Measurements from ENCODE around the gene SRSF4. TPM values are rescaled to one million over a fixed set of nuclear protein-coding genes. Genes with fewer than 3 reads are reported as not detected.

The SRSF4 gene
- total RNA-seq, 1 experiment from 2014 or later: 62.0 TPM

- Histone ChIP-seq H3K9ac (ENCODE audit: low read length) (no peak overlapping the region), H2AFZ (ENCODE audit: low read length) (no peak overlapping the region), H3K4me3 (ENCODE audit: low read length) (no peak overlapping the region), H3K36me3 (ENCODE audit: low read depth, low read length) (no peaks in the 10 kb centered on the region), H3K4me1 (ENCODE audit: insufficient read depth, low read length) (peaks cover 18% of the 10 kb centered on the region), H3F3A (ENCODE audit: low read length, unreplicated experiment) (no peaks in the 10 kb centered on the region), H3K27me3 (ENCODE audit: low read length) (no peaks in the 10 kb centered on the region), H3K9me2 (replicated peaks; ENCODE audit: low read length) (no peaks in the 10 kb centered on the region), H3K9me3 (ENCODE audit: low read length) (no peaks in the 10 kb centered on the region), H3K27ac (ENCODE audit: low read length) (no peak overlapping the region), H4K20me1 (ENCODE audit: low read length) (no peaks in the 10 kb centered on the region), H3K4me2 (ENCODE audit: low read length) (no peak overlapping the region), H3K79me2 (ENCODE audit: low read length) (no peaks in the 10 kb centered on the region)
- BruUV-seq (replicated peaks): no TSS peak
- DNase-seq (no peak), ATAC-seq (no peak)
- intact Hi-C loops (cut with micrococcal nuclease): no loop called here
- CTCF ChIA-PET: no interaction called here
- TF ChIP-seq EZH2phosphoT487 (IDR thresholded peaks at IDR 0.05; ENCODE audit: borderline replicate concordance, low read length) (no peak), CTCF (conservative IDR thresholded peaks at IDR 0.05; ENCODE audit: low read depth, low read length) (no peak), EZH2 (IDR thresholded peaks at IDR 0.05; ENCODE audit: low read length, unreplicated experiment) (no peak)
- POLR2A ChIA-PET (ENCODE audit: unreplicated experiment): no interaction called here
These were observed 55.9 kb downstream of the SRSF4 start for GRCh38 chr1:29125788-29126187.

GRCh38 chr1:29125237-29125641 lies 56.5 kb downstream of the SRSF4 start:
- no peaks in the 10 kb centered on the region for H3K27me3 ChIP-seq (ENCODE audit: low read length)
- no peak for DNase-seq
- intact Hi-C loops (cut with micrococcal nuclease): no loop called here
- H3K4me3 ChIP-seq (ENCODE audit: low read length): no peak overlapping the region
- no peaks in the 10 kb centered on the region for H3F3A ChIP-seq (ENCODE audit: low read length, unreplicated experiment)
- H3K4me1 ChIP-seq (ENCODE audit: insufficient read depth, low read length): peaks cover 18% of the 10 kb centered on the region
- no peak overlapping the region for H3K9ac ChIP-seq (ENCODE audit: low read length)
- H3K36me3 ChIP-seq (ENCODE audit: low read depth, low read length): no peaks in the 10 kb centered on the region
- no peaks in the 10 kb centered on the region for H3K79me2 ChIP-seq (ENCODE audit: low read length)
- no peak overlapping the region for H3K27ac ChIP-seq (ENCODE audit: low read length)
- no peak for ATAC-seq
- no peaks in the 10 kb centered on the region for H3K9me3 ChIP-seq (ENCODE audit: low read length)
- H3K4me2 ChIP-seq (ENCODE audit: low read length): 0 out of 2 replicates have a peak overlapping the region, but pooled peaks have one; percentile 100
- H4K20me1 ChIP-seq (ENCODE audit: low read length): no peaks in the 10 kb centered on the region
- H2AFZ ChIP-seq (ENCODE audit: low read length): 0 out of 2 replicates have a peak overlapping the region, but pooled peaks have one; percentile 83
- TF ChIP-seq EZH2phosphoT487 (IDR thresholded peaks at IDR 0.05; ENCODE audit: borderline replicate concordance, low read length) (no peak), CTCF (conservative IDR thresholded peaks at IDR 0.05; ENCODE audit: low read depth, low read length) (no peak), EZH2 (IDR thresholded peaks at IDR 0.05; ENCODE audit: low read length, unreplicated experiment) (no peak)
- ChIA-PET CTCF (interaction anchor here (0.7 kb wide), 1 partner anchor 53 kb away, joined by 4 read pairs; no protein-coding TSS in a partner anchor), POLR2A (ENCODE audit: unreplicated experiment) (no interaction called here)
- no peaks in the 10 kb centered on the region for H3K9me2 ChIP-seq (replicated peaks; ENCODE audit: low read length)
- no TSS peak for BruUV-seq (replicated peaks)

- no TSS peak for BruUV-seq (replicated peaks)
- TF ChIP-seq CTCF (conservative IDR thresholded peaks at IDR 0.05; ENCODE audit: low read depth, low read length) (peak; percentile 53), EZH2phosphoT487 (IDR thresholded peaks at IDR 0.05; ENCODE audit: borderline replicate concordance, low read length) (no peak), EZH2 (IDR thresholded peaks at IDR 0.05; ENCODE audit: low read length, unreplicated experiment) (no peak)
- CTCF ChIA-PET: interaction anchor here (0.7 kb wide), 1 partner anchor 54 kb away, joined by 4 read pairs; no protein-coding TSS in a partner anchor
These were observed 57.1 kb downstream of the SRSF4 start for GRCh38 chr1:29124366-29125236.

More at GRCh38 chr1:29124366-29125236, 57.1 kb downstream of the SRSF4 start:
- H3F3A ChIP-seq (ENCODE audit: low read length, unreplicated experiment): no peaks in the 10 kb centered on the region
- peak overlapping the region; percentile 79 for H3K4me3 ChIP-seq (ENCODE audit: low read length)
- POLR2A ChIA-PET (ENCODE audit: unreplicated experiment): interaction anchor here (0.8 kb wide), 1 partner anchor 57 kb away, joined by 4 read pairs; the partner anchor contains the start of gene SRSF4
- no peak overlapping the region for H3K27ac ChIP-seq (ENCODE audit: low read length)
- H3K9ac ChIP-seq (ENCODE audit: low read length): peak overlapping the region; percentile 60
- H3K27me3 ChIP-seq (ENCODE audit: low read length): no peaks in the 10 kb centered on the region
- ATAC-seq (peak; percentile 32), DNase-seq (peak; percentile 58)
- H3K36me3 ChIP-seq (ENCODE audit: low read depth, low read length): no peaks in the 10 kb centered on the region
- H3K4me2 ChIP-seq (ENCODE audit: low read length): peak overlapping the region; percentile 100
- H3K79me2 ChIP-seq (ENCODE audit: low read length): no peaks in the 10 kb centered on the region
- no peaks in the 10 kb centered on the region for H4K20me1 ChIP-seq (ENCODE audit: low read length)
- H3K9me2 ChIP-seq (replicated peaks; ENCODE audit: low read length): no peaks in the 10 kb centered on the region
- H3K9me3 ChIP-seq (ENCODE audit: low read length): no peaks in the 10 kb centered on the region
- H2AFZ ChIP-seq (ENCODE audit: low read length): peak overlapping the region; percentile 83
- intact Hi-C loops (cut with micrococcal nuclease): loop anchor here (5.0 kb wide), 1 partner anchor 58 kb away; the partner anchor contains the start of gene SRSF4
- H3K4me1 ChIP-seq (ENCODE audit: insufficient read depth, low read length): peaks cover 18% of the 10 kb centered on the region
